ENCODE data around the gene CCDC169.
"Not testable (repeated sequence)": the region's sequence is repeated elsewhere in the genome, so short reads cannot be mapped to it uniquely, and the experiment has no call there.

The CCDC169 gene

DNA sequence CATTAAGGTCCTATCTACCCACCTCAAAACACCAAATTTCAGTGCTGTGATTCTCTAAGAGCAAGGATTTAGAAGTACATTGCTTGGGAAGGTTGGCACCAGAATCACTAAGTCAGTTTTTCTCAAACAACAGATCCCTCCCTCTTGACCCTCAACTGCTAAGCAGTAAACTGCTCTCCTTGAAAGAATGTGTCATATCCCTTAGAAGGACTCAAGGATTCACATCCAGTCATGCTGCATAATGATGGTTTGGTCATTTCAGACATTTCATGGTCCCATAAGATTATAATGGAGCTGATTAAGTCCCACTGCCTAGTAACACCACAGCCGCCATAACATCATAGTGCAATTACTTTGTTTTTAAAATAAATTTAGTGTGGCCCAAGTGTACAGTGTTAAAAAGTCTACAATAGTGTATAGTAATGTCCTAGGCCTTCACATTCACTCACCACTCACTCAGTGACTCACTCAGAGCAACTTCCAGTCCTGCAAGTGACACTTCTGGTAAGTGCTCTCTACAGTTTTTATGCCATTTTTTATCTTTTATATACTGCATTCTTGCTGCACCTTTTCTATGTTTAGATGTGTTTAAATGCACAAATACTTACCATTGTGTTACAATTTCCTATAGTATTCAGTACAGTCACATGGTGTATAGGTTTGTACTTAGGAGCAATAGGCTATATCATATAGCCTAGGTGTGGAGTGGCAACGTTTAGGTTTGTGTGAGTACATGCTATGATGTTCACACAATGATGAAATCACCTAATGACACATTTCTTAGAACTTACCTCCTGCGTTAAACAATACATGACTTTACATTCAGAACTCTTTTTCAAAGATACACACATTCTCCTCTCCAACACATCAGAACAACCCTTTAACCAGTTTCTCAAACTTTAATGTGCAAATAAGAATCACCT, 15.7 kb upstream of the CCDC169 start:
- no peak for DNase-seq

DNA sequence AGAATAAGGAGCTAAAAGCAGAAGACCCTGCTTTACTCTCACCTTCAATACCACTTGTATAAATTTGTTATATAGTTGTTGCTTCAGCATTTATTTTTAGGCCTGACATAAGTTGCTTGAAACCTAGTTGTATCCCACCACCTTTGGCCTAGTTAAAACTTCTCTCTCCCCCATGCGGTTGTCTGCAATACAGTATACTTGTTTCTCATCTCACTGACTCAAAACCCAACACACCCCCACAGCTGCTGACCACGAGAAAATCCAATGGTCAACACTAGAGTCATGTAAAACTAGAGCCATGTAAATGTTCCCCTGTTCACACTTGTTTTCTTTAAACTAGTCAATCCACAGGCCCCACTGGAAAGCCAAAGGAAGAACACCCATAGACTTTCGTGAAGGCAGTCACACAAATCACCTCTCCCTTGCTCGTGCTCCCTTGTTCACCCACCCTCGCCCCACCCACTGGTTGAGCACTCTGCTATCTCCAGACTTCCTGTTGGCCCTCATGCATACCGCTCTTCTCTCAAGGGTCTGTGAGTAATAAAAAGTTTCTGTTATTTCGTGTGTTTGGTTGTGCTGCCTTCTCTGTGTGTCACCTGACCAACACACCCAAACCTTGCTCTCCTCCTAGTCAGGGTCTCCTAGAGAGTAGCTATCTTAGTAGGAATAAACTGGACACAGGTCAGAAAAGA, 12.9 kb upstream of the CCDC169 start:
- DNase-seq = no peak

DNA sequence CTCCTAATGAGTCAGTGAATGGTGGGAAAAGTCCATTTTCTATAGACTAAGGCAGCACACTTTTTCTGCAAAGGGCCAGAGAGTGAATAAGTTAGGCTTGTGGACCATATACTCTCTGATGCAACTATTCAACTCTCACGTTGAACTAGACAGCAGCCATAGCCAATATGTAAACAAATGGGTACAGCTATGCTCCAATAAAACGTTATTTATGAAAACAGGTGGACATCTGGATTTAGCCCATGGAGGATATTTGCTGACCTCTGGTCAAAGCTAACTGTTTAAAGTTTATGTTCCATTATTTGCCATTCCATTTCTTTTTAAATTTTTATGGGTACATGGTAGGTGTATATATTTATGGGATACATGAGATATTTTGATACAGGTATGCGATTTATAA, 4.7 kb upstream of the CCDC169 start:
- no peak for DNase-seq

DNA sequence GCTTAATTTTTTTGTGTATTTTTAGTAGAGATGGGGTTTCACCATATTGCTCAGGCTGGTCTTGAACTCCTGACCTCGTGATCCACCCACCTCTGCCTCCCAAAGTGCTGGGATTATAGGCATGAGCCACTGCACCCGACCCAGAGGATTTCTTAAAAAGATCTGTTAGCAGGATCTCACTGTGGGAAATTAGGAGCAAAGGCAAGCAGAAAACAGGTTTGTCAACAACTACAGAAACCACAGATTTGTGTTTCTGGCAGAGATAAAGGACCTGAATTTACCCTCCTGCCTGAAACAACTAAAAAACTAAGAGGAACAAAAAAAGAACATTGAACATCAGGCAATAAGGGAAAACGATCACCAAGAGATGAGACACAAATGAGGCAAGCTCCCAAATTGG, 1.9 kb upstream of the CCDC169 start:
- DNase-seq = not testable (repeated sequence)

DNA sequence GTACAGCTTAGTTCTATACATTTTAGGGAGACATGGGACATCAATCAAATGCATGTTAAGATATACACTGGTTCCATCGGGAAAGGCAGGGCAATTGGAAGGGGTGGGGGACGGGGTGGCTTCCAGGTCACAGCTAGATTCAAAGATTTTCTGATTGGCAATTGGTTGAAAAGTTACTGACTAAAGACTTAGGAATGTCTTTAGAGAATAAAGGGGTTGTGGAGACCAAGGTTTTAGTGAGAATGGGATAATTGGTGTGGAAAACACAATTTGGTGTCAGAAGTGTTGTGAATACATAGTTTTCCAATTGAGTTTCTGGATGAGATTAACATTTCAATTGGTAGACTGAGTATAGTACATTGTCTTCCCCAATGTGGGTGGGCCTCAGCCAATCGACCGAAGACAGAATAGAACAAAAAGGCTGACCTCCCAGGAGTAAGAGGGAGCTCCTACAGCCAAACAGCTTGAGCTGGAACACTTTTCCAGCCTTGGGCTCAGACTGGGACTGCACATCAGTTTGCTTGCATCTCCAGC, 988 bp upstream of the CCDC169 start:
- no peak for DNase-seq

DNA sequence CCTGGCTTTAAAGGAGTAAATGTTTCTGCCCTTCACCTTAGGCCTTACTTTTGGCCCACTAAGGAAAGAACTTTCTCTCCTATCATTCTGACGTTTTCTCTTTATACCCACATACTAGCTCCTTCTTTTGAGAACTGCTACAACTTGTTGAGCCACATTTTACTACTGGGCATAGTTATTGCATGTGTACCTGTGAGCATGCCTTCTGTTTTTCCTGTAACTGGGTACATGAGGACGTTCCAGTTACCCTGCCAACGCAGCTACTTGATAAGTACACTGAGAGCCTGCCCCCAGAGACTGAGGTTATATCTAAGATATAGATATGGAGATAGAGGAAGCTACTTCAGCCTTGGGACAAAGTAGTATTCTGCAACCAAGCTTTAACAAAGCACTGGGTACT, 3.5 kb downstream of the CCDC169 start:
- no peak for DNase-seq

DNA sequence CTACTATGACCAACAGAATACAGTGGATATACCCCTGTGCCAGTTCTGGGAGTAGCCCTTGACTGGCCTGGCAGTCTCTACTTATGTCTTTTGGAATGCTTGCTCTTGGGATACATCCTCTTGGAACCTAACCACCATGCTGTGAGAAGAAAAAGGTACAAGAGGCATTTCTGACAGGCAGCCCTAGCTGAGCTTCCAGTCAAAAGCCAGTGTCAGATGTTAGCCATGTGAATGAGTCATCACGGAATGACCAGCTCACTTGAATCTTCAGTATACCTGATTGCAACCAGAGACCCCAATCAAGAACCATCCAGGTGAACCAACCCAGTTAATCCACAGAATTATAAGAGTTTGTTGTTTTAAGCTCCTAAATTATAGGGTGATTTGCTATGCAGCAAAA, 4.1 kb downstream of the CCDC169 start:
- no peak for DNase-seq

DNA sequence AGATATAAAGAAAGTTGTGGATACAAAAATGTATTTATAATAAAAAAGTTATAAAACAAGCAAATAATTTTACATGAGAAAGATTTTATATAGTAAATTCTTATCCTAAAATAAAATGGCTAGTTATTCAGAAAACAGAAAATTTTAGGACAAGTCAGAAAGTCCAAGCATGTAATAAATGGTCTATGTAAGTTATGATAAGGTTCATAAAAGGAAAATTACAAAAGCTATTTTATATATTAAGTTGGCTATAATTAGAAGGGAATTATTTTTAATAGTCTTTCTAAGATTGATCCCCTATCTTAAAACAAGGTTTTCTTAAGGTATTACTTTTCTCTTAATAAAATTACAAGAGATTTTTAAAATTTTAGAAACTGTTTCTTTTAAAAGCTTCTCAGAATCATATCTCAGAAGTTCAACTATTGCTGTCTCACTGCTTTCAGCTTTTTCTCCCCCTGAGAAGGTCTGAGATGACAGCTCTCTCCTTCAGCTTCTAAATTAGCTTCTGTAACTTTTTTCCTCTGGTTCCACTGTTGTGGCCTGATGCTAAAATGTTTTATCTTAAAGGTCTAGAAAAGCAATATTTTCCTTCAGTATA, 8.7 kb downstream of the CCDC169 start:
- no peak for DNase-seq

DNA sequence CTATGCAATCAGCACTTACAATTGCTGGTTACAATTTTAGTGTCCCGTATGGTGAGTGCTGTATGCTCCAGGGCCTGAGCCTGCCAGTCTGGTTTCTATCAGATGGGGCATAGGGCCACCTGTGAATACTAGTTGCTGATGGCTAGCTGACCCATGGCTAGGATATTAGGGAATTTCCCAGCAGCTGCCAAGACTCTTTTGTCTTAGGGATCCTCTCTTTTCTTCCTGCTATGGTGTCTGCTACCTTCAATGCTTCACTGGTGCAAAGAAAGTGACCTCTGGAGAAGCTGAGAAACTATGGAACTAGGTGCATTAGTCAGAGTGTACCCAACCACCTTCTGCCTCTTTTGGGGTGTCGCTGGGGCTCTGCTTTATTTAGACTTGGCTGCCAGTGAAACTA, 11.6 kb downstream of the CCDC169 start:
- DNase-seq = no peak

DNA sequence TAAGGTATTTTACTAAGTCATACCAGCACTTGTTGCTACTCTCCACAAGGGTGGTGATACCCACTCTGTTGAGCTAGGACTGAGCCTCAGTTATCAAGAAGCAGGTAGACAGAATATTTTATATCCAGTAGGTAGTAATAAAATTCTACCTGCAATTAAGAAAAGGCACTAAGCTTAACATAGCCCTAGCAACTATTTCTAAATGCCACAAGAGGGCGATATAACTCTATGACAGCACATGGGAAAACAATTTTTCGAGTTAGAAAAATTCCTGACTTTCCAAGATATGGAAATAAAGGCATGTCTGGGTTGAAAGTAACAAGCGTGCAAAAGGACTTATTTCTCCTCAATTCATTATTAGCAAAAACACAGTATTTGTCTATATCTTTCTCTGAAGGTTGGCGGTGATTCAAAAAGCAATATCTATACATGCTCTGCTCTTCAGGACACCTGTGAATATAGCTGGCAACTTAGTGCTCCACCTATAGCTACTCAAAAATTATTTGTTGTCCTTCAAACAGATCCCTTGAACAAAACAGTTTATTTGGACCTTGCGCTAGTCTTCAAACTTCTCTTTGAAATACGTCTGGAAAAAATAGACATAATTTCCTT, 14.7 kb downstream of the CCDC169 start:
- DNase-seq = no peak

DNA sequence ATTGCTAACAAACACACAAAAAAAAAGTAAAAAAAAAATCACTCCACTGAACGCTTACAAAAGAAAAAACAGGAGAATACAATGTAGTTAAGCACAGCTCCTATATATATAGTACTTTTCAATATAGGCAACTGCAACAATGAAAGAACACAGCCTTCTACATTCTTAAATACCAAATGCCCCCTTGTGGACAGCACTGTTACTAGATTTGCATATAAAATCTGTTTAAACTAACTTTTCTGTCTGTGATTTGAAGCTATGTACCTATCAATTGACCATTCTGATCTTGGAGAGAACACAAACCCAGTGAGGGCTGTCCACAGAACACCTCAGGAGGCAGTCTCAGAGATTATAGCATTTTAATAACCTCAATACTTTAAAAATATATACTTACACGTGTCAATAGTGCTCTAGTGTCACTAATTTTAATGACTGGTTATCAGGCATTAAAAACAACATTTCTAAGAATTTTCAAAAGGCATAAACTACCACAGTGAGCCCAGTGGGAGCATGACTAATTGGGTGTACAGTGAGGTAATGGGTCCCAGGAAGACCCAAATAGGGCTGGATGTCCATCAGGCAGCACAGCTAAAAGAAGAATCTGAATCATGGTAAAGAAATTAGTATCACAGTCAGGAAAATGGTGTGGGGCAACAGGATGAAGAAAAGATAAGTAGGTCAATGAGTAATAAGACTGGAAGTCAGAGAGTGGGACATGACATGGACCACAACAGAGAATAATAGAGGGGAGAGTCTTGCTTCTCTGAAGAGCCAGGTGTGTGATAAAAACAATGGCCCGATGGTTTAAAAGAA, 22.2 kb downstream of the CCDC169 start:
- no peak for DNase-seq

DNA sequence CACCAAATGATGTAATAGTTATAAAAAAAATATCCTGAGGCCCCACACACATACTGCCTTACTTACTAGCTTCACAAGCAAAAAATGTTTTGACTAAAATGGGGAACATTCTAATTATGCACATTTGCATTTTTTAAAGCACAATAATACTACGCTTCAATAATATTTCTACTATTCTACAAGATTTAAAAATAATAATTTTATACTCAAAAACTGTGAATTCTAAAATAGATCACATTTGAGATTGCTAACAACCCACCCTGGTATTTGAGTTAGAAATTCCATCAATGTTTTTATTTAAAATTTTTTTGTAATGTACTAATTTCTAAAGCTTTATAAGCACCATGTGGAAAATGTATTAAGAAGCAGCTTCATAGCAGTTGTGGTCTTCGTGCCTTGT, 24.2 kb downstream of the CCDC169 start:
- no peak for DNase-seq

DNA sequence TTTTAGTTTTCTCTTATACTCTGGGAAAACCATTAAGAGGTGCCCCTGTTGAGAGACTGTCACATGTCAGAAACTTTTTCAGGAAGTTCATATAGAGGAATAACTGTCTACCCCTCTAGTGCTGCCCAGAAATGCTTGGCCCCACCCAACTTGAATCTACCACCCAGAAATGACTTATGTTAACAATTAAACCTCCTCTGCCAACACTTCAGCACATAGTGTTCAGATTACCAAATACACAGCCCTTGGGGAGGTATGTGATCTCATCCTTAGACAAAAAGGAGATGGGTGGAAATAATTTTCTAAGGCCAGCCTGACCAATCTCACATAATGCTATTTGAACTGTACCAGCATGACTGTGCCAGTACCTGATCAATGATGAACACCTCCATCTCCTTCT, 35.6 kb downstream of the CCDC169 start:
- DNase-seq = no peak

DNA sequence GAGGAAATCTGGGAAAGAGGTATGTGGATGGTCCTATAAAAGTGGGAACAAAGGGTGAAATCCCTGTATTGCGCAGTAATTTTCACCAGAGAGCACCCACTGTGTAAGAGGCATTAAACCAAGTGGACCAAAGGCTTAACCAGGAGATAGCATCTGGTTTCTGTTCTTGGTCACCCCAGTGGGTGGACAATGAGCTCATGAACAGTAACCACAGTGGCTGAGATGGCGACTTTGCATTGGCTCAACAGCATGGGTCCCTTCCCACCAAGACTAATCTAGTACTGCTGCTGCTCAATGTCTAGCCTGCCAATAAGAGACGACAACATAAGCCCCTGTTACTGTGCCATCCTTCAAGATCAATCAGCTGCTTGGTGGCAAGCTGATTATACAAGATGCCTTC, 36.6 kb downstream of the CCDC169 start:
- no peak for DNase-seq

DNA sequence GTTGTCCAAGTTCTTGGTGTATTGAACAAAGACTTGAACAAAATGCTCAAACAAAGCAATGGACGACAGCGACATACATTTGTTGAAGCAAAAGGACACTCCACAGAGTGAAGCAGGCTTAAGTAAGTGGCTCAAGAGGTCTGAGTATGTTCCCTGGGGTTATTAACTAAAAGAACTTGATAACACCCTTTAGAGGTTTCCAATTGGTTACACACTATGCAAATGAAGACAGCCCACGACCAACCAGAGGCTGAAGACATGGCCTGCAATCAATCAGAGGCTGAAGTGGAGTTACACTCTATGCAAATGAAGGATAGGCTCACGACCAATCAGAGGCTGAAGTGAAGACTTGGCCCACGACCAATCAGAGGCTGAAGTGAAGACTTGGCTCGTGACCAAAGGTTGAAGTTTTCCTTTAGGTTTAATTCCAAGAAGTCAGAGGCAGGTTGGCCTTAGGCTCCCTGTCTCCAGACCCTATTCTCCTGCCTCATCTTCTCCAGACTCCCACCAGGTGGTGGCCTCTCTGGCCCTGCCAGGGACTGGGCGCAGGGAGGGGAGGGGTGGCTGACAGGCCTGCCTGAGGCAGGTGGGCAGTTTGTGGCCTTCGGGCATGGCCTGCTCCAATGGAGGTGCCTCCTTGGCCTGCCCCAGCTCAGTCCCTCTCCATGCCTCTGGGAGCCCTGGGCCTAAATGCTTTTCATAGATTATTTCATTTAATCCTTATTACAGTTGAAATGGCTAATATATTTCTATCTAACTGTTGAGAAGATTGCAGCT, 38.1 kb downstream of the CCDC169 start:
- DNase-seq = no peak

DNA sequence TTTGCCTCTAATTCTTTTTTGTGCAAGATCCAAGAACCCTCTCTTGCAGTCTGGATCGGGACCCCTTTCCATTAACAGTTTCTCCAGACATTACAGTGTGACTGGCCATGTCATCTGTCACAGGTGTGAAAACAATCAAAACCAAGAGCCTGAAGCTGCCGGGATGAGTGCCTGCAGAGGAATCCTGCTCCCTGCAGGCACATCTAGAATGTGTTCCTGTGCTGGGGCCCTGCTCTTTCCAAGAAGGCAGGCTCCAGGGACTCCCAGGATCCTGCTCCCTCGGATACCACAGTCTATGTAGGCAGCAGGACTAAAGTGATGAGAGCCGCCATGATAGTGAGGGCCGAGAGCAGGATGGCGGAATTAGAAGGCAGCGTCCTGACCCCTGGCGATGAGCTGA, 38.8 kb downstream of the CCDC169 start:
- no peak for DNase-seq

DNA sequence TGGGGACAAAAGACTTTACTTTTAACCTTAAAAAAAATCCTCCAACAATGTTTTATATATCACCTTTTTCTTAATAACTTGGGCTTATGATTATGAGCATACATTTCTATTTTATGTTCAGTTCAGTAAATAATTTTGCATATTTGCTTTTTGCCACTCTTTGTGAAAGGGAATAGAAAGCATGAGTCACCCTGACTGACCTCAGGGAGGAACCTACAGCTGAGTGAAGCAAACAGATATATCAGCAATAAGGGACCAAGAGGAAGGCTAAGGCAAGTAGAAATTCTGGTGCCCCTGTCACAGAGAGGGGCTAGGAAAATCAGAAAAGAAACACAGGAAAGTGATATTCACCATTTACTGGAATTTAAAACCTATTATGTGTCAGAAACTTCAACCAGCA, 46.1 kb downstream of the CCDC169 start:
- DNase-seq = no peak

DNA sequence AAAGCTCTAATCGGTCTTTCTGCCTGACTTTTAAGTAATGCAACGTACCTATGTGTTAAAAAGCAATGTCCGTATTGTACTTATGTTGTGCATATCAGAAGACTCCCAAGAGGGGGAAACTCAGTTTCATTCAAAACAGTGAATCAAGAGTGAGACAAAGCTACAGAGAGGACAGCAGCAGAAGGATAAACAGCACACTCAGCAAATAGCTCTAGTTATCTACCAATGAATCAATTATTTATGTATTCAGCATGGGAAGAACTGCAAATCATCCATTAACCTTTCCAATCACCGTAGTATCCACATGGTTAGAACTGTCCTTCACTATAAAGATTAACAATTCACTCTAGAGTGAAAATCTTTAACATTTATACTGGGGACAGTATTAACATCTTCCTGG, 46.6 kb downstream of the CCDC169 start:
- DNase-seq = no peak

DNA sequence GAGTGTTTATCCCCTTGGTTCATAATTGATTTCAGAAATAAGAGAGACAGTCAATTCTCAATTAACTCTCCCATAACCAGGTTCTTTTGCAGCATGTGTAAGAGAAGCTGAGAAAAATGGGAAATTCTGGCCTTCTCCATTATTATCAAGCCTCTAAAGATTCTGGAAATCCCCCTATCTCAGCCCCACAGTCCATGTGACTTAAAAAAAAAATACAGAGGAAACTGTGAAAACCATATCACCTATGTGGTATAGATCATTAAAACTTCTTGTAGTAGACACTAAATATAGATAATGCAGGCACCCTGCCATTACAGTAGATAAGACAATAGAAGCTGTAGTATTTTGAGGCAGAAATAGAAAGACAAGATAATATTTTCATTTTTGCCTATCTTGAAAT, 48.9 kb downstream of the CCDC169 start:
- no peak for DNase-seq

DNA sequence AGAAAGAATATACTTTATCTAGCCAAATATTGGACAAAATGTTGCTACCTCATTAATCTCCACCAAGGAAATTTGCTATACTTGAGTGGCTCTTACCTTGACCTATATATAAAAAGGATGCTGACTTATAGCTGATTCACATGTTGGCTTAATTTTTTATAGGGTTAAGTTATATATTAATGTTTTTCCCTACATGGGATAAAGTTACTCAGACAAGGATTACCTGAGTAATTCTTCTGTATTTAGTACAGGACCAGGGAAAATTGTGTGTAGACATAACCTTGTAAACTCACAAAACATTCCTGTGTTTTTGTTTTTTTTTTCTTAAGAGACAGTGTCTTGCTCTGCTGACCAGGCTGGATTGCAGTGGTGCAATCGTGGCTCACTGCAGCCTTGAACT, 52.6 kb downstream of the CCDC169 start:
- DNase-seq = no peak

DNA sequence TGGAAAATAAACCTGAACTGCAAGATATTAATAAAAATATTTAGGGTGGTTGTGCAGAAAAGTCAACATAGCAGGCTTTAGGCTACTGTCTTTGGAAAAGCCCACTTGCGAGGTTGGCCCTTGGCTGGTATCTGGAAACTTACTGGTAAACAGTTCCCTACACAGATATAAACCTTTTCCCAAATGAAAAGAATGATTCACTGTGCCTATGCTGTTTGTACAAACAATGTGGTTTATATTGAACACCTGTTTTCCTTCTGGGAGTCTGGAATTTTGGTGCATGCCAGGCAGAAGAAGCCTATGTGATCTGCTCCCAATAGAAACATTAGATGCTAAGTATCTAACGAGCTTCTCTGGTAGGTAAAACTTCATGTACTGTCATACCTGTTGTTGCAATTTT, 53.5 kb downstream of the CCDC169 start:
- DNase-seq = no peak

DNA sequence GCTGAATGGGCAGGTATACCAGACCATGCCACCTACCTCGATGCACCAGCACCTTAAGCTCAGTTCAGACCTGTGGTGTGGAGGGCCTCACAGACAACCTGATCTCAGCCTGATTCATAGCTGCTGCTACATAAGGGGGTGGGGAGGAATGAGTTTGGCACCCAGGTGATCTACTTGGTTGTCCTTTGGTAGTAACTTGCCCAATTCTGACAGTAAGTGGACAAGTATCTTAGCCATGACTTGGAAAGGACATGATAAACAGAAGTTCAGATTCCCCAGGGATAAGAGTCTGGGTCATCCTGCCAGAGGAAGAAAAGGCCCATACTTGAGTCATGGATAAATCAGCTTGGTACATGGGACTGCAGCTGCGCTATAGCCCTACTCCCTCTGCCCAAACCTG, 54.9 kb downstream of the CCDC169 start:
- no peak for DNase-seq

All from CD4-positive, alpha-beta T cell treated with Interleukin-4 for 4 hours (primary cell).